HG02852 (cell line): ENCODE measurements around the gene GDAP1L1.
A peak's percentile ranks its signal among the peaks of the same experiment; 100 is the strongest.
"Not testable (repeated sequence)": the region's sequence is repeated elsewhere in the genome, so short reads cannot be mapped to it uniquely, and the experiment has no call there.

Experiments used
- ATAC-seq: cut with Tn5 transposase; IDR thresholded peaks from one replicate; pipeline ENCODE4 v1.9.1; 2021; ENCODE audit warnings: mild to moderate bottlenecking, moderate library complexity; ENCODE audit not compliant: unreplicated experiment

The GDAP1L1 gene

GRCh38 chr20:44299011-44299535, 52.0 kb downstream of the GDAP1L1 start:
- ATAC-seq, result not testable (repeated sequence)

GRCh38 chr20:44301285-44301684, 54.2 kb downstream of the GDAP1L1 start:
- ATAC-seq, result no peak

GRCh38 chr20:44302026-44302669, 55.0 kb downstream of the GDAP1L1 start:
- no peak for ATAC-seq

DNA sequence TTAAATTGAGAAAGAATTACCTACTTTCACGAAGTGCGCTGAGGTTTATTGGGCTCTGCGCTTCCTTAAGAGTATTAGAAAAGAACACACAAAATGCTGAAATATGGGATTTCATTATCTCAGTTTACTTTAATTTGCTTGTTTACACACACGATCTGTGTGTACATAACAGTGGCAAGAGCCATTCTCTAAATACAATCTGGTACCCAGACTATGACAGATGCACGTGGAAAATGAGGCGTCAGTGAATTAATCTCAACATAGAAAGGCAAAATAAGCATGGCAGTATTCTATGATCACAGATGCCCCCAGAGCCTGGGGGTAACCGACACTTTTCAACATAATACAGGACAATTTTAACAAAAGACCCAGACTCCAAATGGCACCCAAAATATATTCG, 55.6 kb downstream of the GDAP1L1 start:
- no peak for ATAC-seq

DNA sequence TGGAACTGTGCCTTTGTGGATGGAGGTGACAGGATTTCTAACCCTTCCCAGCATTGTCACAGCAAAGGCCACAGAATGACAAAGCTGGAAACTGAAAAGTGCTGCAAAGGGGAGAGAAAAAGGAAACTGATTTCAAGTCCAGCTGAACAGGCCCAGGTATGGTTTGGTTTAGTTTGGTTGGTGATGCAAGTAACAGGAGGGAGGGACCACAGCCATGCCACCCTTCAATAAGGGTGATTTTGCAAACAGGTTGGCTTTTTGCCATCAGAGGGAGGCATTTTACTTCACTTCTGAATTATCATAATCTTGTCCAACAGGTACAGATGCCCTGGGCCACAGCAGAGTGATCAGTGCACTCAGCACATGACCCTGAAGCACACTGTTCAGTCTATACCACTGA, 57.3 kb downstream of the GDAP1L1 start:
- ATAC-seq, result no peak

DNA sequence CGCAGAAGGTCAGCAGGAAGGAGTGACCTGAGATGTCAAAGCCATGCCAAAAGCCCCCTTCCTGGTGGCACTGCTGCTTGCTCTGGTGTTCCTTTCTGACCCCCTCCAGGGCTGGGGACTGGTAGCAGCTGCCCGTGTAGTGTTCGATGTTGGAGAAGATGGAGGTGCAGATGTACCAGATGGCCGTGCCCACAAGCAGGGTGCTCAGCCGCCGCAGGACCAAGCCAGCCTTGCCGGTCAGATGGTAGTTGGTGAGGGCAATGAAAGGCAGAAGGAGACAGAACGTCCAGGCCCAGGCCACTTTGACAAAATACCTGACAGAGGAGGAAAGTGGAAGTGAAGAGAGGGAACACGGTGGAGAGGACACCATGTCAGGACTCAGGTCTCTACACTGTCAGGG, 59.8 kb downstream of the GDAP1L1 start:
- ATAC-seq, result no peak

- ATAC-seq, result no peak
These were observed 62.9 kb downstream of the GDAP1L1 start for GRCh38 chr20:44309763-44310663.

DNA sequence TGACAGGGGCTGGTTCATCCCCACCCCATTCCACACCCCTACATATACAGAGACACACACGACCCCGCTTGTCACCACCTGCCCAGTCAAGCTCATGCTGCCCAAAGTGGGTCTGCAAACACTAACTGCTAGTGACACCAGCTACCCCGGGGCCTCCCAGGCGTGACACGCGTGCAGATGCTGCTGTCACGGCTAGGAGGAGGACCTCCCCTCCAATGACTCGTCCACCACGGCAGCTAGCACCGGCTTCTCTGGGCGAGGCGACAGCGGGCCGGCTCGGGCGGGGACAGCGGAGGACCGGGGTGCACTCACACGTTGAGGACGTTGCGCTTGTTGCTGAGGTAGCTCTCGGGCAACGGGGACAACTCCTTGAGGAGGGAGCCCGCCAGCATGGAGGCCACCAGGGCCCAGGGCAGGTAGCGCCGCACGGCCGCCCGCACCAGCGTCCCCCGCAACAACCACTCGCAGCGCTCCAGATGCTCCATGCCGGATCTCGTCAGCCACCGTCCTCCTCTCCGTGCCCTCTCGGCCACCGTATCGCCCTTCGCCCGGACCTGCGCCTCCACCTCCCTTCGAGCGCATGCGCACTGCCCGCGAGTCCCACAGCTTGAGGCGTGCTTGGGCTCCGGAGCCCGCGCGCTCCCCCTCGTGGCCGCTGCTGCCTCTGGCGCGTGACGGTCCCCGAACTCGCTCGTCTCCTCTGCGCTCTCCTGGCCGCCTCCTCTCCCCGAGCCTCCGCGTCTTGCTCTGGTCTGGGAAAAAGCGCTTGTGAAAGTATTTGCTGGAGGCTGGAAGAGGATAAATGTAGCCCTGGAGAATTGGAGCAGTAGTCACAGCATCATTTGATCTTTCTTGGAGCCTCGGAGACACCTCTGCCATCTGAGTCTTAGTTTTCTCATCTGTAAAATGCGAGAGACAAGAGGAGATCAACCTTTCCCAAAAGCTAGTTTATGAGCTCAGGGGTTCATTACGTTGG, 63.8 kb downstream of the GDAP1L1 start, which contains the start of gene FITM2:
TSS of gene FITM2 (minus strand) at position 539 of the 976 bp plus-strand sequence. CDS start at position 485, 54 bp downstream.
- ATAC-seq, result peak; percentile 88

DNA sequence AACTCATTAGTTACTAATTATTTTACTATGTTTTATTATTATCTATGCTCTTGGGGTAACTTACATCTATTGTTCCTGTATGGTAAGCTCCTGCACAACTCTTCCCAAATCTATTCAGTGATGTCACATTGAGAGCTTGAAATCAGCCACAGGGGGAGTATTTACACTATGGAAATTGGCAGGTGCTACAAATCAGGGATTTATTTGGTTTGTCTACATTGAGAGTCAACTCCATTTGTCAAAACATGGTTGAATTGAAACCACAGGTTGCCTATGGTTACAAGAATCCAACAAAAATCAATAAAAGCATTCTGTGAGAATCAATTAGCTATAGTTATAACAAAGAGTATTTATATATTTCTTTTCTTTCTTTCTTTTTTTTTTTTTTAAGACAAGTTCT, 67.8 kb downstream of the GDAP1L1 start:
- ATAC-seq, result no peak

DNA sequence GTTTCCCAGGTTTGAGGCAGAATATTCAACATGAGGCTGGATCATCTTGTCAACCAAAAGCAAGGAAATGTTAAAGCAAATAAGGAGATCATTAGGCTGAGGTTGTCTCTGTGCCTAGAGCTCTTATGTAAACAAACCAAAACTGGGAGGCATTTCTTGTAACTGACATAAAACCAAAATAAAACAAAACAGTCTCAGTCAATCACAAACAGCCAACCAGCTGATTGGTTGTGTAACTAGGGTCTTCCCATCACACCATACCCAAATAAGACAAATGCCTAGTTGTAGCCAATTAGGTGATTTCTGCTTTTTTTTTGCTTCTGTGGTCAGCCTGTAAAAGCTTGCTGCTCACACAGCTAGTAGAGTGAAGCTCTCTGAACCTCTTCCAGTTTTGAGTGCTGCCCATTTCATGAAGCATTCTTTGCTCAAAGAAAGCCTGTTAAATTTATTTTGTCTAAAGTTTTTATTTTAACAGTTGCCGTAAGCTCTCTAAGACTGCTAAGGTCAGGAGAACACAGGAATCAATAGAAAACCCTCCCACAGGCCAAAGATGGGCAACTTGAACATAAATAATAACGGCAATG, 72.8 kb downstream of the GDAP1L1 start:
- no peak for ATAC-seq

DNA sequence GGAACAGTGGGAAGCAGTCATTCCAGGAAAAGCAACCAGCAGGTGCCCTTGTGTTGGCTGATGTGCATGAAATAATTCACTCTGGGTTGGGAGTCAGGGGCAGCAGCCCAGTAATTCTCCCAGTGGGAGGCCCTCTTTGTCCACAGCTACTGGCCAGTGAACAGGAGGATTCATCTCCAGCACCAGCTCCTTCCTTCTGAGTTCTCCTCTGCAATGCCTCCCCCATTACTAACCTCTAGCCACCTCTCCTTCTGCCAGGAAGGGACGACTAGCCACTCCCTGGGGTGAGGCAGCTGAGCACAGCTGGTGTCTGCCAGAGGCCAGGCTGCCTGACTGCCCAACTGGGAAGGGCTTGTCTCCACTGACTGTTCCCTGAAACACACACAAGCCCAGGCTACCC, 77.2 kb downstream of the GDAP1L1 start:
- no peak for ATAC-seq

DNA sequence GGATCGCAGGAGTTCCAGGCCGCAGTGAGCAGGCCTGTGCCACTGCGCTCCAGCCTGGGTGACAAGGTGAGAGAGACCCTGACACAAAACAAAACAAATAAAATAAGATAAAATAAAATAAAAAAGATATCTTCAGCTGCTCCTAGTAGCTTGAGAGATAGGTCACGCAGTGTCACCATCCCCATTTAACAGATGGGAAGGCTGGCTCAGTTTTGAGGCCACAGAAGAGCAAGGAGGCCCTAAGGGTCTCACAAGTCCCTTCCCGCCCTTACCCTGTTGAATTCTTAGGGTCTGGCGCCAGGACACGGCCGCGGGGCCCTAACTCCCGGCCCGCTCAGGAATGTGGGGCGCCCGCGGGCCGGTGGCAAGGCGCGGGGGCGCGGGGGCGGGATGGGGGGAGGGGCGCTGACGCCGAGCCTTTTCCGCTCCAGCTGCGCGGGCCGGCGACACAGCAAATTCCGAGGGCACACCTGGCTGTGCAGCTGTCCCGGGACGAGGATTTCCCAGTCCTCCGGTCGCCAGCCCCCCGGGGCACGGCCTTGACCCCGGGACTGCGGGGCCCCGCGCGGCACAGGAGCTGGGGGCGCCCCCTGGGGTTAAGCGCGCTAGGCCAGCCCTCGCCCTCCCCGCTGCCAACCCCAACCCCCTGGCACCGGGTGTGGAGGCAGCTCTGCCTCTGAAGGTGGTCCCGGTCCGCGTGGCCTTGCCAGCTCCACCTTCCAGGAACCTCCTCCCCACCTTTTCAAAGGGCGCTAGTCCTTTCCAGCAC, 79.5 kb downstream of the GDAP1L1 start:
- ATAC-seq, result no peak

GRCh38 chr20:44327748-44328147, 80.6 kb downstream of the GDAP1L1 start:
- not testable (repeated sequence) for ATAC-seq

DNA sequence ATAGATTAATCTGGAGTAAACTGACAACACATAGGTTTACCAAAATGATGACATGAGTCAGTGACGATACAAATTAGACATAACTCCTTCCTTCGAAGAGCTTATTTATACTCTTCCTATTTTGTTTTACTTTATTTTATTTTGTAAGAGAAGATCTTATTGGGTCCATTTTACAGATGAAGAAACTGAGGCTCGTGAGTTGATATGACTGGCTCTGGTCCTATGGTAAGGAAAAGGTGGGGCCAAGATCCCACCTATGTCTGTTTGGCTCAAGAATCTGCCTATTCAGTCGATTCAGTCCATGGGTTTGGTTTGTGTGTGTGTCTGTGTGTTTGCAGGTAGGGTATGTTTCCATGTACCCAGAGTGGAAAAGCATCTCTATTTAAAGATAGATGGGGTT, 81.3 kb downstream of the GDAP1L1 start:
- ATAC-seq, result no peak
